Activated CD8-positive, alpha-beta memory T cell treated with anti-CD3 and anti-CD28 coated beads, Interleukin-2, amount 50 U/mL, for 24 hours (primary cell): ENCODE measurements around the gene TMEM178A.
"Not testable (repeated sequence)": the region's sequence is repeated elsewhere in the genome, so short reads cannot be mapped to it uniquely, and the experiment has no call there.

Experiments used
- DNase-seq: peaks from one replicate; pipeline ENCODE4 v3.0.0-alpha.2; 2020; ENCODE audit errors: extremely low read depth

The TMEM178A gene

GRCh38 chr2:39648580-39648979 is 17.1 kb upstream of the TMEM178A start:
- DNase-seq = no peak

- DNase-seq = no peak
These were observed 16.2 kb upstream of the TMEM178A start for GRCh38 chr2:39649511-39649910.

GRCh38 chr2:39650468-39650867 is 15.2 kb upstream of the TMEM178A start:
- DNase-seq = no peak

DNA sequence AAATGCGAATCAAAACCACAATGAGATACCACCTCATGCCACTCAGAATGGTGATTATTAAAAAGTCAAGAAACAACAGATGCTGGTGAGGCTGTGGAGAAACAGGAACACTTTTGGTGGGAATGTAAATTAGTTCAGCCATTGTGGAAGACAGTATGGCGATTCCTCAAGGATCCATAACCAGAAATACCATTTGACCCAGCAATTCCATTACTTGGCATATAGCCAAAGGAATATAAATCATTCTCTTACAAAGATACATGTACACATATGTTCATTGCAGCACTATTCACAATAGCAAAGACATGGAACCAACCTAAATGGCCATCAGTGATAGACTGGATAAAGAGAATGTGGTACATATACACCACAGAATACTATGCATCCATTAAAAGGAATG is 9.5 kb upstream of the TMEM178A start:
- DNase-seq = not testable (repeated sequence)

DNA sequence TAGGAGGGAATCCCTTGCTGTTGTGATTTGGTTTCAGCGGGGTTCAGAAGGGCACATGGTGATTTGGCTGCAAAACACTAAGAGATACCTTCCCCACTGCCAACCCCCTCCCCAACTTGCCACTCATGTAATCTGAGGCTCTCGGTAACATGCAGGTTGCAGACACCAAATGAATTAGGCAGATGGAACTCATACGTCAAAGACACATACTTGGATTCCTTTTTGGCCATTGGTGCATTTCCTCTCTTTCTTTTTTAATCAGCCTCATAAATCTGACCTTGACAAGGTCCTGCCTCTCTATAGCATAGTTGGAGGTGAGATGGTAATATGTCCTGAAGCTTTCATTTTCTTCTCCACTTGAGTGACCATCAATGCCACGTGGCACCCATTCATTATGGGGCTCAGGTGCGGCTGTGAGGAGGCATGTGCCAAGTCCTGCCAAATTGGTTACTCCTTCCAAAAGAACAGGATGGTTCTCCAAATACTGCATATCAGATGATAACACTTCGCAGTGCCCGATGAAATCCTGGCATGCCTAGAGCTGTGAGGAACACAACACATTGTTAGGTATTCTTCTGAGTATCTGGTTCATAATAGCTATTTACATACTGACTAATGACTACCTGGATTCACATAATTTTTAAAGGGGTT is 8.3 kb upstream of the TMEM178A start:
- DNase-seq = no peak

DNA sequence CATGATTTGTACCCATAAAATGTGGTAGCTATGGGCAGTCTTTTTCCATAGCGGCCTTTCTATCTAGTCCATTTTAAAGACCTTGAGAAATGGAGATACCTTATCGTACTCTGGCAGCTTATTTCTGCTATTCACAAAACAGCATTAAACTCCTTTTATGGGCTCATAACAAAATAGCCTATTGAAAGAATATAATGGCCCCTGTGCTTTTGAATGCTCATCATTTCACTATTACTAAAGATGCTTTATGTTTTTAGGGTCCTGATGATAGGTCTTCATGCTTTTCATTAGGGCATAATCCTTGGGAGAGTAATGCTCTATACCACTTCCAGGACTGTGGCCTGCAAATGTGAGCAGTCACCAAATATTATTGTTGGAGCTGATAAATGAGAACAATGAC is 7.3 kb upstream of the TMEM178A start:
- no peak for DNase-seq

DNA sequence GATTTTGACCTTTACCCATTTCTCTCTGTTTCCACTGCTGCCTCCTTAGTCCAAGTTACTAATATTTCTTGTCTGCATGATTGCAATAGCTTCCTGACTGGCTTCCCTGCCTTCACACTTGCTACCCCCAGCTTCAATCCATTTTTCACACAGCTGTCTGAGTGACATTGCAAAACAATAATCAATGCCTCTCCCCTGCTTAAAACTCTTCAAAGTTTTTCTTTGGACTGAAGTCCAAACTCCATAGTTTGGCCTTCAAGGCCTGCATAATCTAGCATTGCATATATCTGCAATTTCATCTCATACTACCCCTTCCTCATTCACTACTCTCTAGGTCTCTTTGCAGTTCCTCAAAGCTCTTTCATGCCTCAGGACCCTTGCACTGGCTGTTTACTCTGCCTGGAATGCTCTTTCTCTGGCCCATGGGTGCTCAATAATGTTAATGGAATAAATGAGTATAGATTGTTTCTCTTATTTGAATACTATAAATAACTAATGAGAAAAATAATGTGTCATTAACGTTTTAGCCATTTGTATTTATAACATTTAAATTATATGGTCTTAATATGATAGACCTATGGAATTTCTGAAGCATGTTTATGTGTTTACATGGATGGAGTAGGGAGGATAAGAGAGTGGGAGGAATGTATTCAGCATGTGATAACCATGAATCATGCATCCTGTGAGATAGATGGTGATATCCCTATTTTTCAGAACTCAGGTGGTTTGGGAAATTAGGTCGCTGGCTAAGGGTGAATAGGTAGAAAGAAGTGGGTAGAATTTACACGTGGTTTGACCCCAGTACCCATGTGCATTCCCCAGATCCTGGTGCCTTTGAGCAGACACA is 5.7 kb upstream of the TMEM178A start:
- DNase-seq = no peak

GRCh38 chr2:39660612-39661236 is 5.0 kb upstream of the TMEM178A start:
- DNase-seq = no peak

DNA sequence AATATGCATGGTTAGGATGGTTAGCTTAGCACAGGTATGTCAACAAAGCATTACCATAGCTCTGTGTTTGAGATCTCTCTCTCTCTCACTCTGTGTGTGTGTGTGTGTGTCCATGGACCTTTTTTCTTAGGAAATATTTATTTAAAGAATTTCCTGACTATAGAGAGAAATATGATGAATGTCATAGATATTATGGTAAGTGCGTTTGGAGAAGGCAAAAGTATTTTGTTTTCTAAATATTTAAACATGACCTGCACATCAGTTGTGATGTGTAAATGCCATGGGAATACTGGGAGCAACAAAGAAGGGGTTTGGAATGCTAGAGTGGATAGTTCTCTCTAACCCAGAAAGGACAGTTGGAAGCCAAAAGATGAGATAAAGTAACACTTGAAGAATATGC is 3.9 kb upstream of the TMEM178A start:
- DNase-seq = no peak

DNA sequence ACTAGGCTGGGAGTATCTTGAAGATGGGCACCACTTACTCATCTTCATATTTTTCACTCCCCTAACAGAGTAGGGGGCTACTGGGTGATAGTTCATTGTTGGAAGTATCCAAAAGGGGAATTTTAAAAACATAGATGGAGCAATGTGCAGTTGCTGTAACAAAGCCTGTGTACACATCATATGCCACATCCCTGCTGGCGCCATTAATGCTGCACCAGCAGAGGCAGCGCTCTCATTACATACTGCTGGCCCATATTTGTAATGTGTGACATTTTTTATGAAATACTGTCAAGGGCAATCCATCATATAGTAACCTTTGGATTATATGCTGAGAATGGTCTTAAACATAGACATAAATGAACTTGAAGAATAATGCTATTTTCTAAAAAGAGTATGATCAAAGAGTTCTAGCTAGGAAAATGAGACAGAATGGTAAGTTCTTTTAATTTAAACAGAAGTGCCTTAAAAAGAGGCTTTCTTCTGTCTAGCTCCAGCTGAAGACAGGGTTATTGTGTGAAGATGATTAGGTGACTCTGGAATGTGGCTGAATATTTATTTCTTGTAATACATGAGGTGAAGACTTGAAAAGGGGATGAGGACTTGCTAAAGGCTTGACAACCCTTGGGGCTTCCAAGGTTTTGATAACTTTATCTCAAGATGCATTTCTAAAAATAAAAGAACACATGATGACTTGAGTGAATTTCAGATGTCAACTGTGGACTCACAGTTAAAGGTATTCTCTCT is 2.4 kb upstream of the TMEM178A start:
- DNase-seq = no peak

- no peak for DNase-seq
These were observed 1.4 kb upstream of the TMEM178A start for GRCh38 chr2:39664232-39664887.

GRCh38 chr2:39664888-39665591 is 677 bp upstream of the TMEM178A start:
- DNase-seq = no peak

DNA sequence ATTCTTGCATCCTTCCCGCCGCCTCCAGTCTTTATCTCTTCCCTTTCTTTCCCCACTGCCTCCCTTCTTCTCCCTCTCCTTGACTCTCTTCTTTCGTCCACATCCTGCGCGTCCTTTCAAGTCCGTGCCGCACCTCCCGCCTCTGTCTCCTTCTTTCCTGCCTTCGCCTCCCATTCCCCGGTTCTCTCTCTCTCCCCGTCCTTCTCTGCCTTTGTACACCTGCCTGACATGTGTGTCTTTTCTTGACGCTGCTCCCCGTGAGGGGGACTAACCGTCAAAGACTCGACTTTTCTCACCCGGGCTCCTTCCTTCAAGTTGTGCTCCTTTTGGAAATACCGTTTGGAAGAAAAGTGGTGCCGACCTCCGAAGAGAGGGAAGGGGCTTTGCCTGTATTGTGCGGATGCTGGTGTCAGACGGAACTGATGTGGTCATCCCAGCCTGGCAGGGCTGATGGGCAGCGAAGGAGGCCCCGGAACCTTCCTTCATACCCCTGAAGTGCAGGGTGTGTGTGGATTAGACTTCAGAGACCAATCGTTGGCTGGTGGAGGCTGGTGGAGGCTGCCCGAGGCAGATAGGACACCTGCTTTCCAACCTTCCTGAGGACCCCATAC is 879 bp downstream of the TMEM178A start:
- no peak for DNase-seq

DNA sequence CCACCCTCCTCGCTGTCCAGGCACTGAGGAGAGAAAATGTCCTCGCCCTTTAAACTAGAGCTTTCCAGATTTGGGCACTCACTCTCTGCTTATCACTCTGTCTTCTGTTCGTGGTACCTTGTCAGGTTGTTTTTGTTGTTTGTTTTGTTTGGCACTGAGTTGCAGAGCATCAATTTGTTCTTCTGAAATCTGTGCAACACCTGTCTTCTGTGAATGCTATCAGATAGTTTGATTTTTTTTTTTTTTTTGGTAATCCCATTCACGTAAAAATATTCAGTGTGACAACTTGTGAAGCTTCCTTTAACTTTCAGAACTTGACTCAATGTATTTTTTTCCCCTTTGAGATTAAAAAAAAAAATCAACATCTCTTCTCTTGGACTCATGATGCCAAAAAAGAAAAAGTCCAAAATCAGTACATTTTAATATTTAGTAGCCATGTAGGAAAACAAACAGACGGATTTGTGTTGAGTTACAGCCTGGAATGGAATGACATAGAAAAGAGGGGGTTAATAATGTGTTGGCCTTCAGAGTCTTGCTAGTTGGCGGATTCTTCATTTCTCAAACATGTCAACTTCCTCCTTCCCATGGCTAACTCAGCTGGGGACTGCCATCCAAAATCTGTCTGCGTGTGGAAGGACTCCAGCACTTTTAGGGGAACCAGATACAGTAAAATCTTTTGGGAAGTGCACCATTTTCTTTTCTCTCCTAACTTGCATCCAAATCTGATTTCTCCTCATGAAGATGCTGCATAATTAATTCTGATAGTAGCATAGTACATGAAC is 1.6 kb downstream of the TMEM178A start:
- DNase-seq = no peak

GRCh38 chr2:39667886-39668276 is 2.2 kb downstream of the TMEM178A start:
- no peak for DNase-seq

DNA sequence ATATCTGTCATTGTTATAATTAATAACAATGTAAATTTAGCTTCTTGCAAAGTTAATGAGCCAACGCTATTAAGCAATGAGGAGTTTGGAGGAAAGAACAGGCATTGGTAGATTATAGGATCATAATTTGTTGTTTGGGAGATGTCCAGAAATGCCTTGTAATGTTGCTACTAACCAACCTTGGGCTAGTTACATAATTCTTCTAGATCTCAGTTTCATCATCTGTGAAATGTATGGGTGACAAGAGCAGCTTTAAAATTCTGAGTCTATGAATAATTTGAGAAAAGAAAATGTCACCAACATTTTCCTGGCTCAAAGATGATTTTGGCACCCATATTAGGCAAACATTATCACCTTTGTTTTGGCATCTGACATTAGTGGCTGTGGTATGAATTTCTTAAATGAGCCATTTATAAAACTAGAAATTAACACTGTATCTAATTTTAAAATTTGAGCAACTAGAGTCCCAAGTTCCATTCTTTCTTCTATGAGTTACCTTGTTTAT is 2.9 kb downstream of the TMEM178A start:
- no peak for DNase-seq

DNA sequence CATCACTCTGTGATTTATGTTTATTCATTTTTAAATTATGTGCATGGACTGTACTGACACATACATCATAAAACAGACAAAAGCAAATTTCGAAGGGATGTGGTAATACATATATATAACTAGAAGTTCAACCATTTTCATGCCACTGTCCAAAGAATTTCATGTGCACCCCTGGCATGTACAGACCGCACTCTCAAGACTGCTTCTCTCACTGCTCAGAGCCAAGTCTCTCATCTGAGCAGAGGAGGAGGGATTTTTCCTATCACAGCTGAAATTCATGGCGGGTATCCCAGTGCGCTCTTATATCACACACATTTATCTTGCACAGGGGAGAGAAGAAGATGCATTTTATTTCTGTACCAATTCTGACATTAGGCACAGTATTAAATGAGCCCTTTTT is 5.9 kb downstream of the TMEM178A start:
- no peak for DNase-seq

DNA sequence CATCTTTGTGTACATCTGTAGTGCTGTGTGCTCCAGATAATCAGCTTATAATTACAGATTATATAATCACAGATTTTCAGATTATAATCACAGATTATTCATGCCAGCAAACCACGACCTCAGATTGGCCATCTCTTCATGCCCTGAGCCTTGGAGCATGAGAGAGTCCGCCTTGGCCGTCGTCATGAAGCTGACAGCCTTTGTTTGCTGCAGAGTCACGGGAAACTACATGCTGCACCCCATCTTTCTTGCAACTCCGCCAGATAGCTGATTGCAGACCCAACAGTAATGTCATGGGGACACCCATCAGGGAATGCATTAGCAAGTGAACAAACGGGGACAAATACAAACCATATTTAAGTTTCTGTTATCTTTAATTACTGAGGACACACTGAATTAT is 7.3 kb downstream of the TMEM178A start:
- no peak for DNase-seq

GRCh38 chr2:39676342-39676741 is 10.6 kb downstream of the TMEM178A start:
- DNase-seq = no peak

DNA sequence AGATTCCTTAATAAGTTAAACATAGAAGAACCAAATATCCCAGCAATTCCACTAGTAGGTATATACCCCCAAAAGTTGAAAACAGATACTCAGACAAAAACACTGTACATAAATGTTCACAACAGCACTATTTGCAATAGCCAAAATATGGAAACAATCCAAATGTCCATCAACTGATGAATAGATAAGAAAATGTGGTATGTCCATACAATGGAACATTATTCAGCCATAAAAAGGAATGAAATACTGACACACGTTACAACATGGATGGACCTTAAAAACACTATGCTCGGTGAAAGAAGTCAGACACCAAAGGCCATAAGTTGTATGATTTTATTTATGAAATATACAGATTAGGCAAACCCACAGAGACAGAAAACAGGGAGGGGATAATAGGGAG is 12.5 kb downstream of the TMEM178A start:
- no peak for DNase-seq
